Psoas muscle (tissue), 8 donors: ENCODE measurements around the gene LRRC56. TPM values are rescaled to one million over a fixed set of nuclear protein-coding genes. Genes with fewer than 3 reads are reported as not detected.

ENCODE experiments used
- ATAC-seq, 4 donors: fragments of 200-7000 bp; cut with Tn5 transposase; one replicate each; pipeline ENCODE4 v1.9.1; 2020; ENCODE audit warnings: moderate library complexity in 3 of 4, mild to moderate bottlenecking in 2 of 4
- DNase-seq, 2 donors: peaks; one replicate each; pipeline ENCODE4 v3.0.0-alpha.2; 2020
- H3K27ac ChIP-seq: fragments of 200-600 bp; one replicate; pipeline ENCODE4 v1.8.0; 2022
- H3K27me3 ChIP-seq, 3 donors: fragments of 200-600 bp in 1 of 3; one replicate each; pipeline versions ENCODE4 v1.6.1 to v1.8.0; 2013 to 2022; ENCODE audit warnings: low read length in 2 of 3, mild to moderate bottlenecking in 2 of 3, moderate library complexity in 1 of 3; ENCODE audit not compliant: insufficient read depth in 3 of 3
- H3K36me3 ChIP-seq, 2 donors: fragments of 200-600 bp in 1 of 2; one replicate each; pipeline versions ENCODE4 v1.6.1 to v1.8.0; 2013 to 2022; ENCODE audit warnings: low read depth in 1 of 2, mild to moderate bottlenecking in 1 of 2, moderate library complexity in 1 of 2; ENCODE audit not compliant: insufficient read depth in 1 of 2
- H3K4me1 ChIP-seq: fragments of 200-600 bp; one replicate; pipeline ENCODE4 v1.8.0; 2022
- H3K4me3 ChIP-seq: fragments of 200-600 bp; one replicate; pipeline ENCODE4 v1.8.0; 2022; ENCODE audit warnings: mild to moderate bottlenecking
- H3K9me3 ChIP-seq: fragments of 200-600 bp; one replicate; pipeline ENCODE4 v1.8.0; 2022
- CTCF ChIP-seq: fragments of 200-600 bp; IDR thresholded peaks from one replicate; pipeline ENCODE4 v1.8.0; 2022; ENCODE audit warnings: antibody characterized with exemption
- WGBS, 3 donors: extraction: QIAGEN DNeasy Blood & Tissue Kit; methylation state at CpG; one replicate each; pipeline versions ENCODE4 v1.1.6 to v1.1.7; 2013; 5-methylcytosine and 5-hydroxymethylcytosine counted together
- intact Hi-C, 2 donors: fragments of 100-400 bp; cut with DNase I; formaldehyde crosslinking; loops; one replicate each; pipeline versions ENCODE4 v1.11.0 to v1.14.2; 2022
- polyA plus RNA-seq, 3 donors: library from polyadenylated mRNA; stranded (reverse); fragments of 200-250 nt; gene quantifications; one replicate each; pipeline ENCODE4 v1.2.3, GENCODE V29; 2013
- total RNA-seq, 4 donors: library from RNA; stranded (reverse); fragmentation: NEBNext Ultra II Directional in 2 of 4; extraction: Animal tissue kit (Norgen Biotek cat#: 25700) in 2 of 4; gene quantifications; one replicate each; pipeline versions ENCODE4 v1.2.1 to v1.2.4, GENCODE V29; 2021 to 2023
- donor health status: healthy with polysubstance abuse.
- donor health status: DM: no; HTN: no; CAD: no; lungs with moderate emphysema.
- donor health status: Bipolar disorder and iron deficiency.
- donor health status: healthy.
- donor health status: DM: yes; HTN: yes; CAD: no.
- donor health status: DM: no; HTN: no; CAD: no.
- donor health status: DM: no; HTN: no; CAD: no.
- donor health status: DM: yes; HTN: yes; CAD: no.

LRRC56 gene
- total and polyA plus RNA-seq, 7 donors, result 0.30 to 0.84 (median 0.54) TPM; not detected in 1

- DNase-seq, result peak in 1 of 2 donors; percentile 6
- Histone ChIP-seq H3K4me1 (no peaks in the 10 kb centered on the region), H3K4me3 (no peak overlapping the region), H3K27ac (no peak overlapping the region), H3K27me3 (no peaks in the 10 kb centered on the region), H3K9me3 (no peaks in the 10 kb centered on the region), H3K36me3 (no peaks in the 10 kb centered on the region)
- no peak for ATAC-seq
- intact Hi-C loops, result no loop called here
- 81 to 84% (median 83%) methylated on average over 10 to 11 of the region's 11 CpGs for WGBS, 3 donors
- TF ChIP-seq CTCF, result no peak
Observed at GRCh38 chr11:545171-545570, 7.8 kb downstream of the LRRC56 start.

DNA sequence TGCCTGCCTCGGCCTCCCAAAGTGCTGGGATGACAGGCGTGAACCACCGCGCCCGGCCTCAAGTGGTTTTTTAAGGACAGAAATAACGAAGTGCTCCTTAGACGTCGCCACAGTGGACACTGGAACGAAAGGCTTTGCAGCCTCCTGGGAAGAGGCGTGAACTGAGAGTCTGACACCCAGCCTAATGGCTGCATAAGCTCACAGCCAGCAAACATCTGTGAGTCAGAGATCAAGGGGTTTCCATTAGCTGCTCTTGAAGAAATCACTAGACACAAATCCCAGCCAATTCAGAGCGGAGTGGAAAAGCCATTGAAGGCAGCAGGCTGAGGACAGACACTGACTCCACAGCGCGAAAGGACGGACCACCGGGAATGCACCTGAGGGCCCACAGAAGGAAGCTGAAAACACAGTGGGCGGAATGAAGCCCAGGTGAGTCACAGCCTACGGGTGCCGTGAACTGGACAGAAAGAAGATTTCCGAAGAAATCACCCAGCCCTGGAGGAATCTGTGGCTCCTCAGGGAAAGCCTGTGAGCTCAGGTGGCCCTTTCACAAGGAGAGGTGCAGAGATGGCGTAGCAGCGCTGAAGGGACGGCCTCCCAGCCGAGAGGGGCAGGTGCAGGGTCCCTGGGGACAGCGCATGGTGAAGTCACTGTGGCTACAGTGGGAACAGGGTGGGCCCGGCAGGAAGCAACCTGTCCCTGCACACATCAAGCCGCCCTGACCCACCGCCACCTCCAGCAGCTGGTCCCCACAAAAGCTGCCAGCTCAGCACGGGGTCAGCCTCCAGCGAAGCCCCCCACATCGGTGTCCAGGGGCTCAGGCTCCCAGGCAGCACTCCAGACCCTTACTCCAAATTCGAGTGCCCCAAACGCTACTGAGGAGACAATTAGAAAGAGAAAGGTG lies 11.6 kb downstream of the LRRC56 start:
- no peak overlapping the region for H3K27ac ChIP-seq
- no peaks in the 10 kb centered on the region for H3K9me3 ChIP-seq
- no peak overlapping the region for H3K4me3 ChIP-seq
- DNase-seq (peak in 1 of 2 donors; percentile 9), ATAC-seq (no peak)
- H3K36me3 ChIP-seq, result no peaks in the 10 kb centered on the region
- H3K4me1 ChIP-seq, result no peaks in the 10 kb centered on the region
- H3K27me3 ChIP-seq, result peaks cover 0 to 25% (median 7%) of the 10 kb centered on the region in 3 donors
- intact Hi-C loops, result no loop called here
- no peak for TF ChIP-seq CTCF
- 73 to 81% (median 76%) methylated on average over 30 to 32 of the region's 32 CpGs for WGBS, 3 donors

DNA sequence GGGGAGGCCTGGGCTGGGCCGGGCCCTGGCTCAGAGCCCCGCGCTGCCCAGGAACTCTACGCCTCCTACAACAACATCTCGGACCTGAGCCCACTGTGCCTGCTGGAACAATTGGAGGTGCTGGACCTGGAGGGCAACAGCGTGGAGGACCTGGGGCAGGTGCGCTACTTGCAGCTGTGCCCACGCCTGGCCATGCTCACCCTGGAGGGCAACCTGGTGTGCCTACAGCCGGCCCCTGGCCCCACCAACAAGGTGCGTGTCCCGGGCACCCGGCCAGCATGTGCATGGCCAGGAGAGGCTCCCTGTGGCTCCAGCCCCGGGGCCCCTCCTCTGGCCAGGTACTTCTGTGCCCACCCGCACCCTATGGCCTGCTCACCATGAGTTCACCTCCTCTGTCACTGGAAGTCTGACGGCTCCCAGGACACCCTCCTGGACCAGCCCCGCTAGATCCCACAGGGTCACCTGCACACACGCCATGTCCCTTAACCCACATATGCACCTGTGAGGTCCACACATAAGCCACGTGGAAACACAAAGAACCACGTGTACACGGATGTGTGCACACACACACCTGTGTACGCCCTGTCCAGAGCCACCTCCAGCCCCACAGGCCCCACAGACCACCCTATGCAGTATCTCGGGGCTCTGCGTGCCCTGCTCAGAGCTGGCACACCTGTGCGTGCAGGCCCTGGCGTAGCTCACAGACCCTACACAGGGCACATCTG lies 12.9 kb downstream of the LRRC56 start:
- intact Hi-C loops, result no loop called here
- Histone ChIP-seq H3K36me3 (no peaks in the 10 kb centered on the region), H3K27me3 (peaks cover 0 to 35% (median 13%) of the 10 kb centered on the region in 3 donors), H3K27ac (no peak overlapping the region), H3K4me3 (no peak overlapping the region), H3K9me3 (no peaks in the 10 kb centered on the region), H3K4me1 (peaks cover 5% of the 10 kb centered on the region)
- no peak for TF ChIP-seq CTCF
- DNase-seq (peak in 1 of 2 donors; percentile 16), ATAC-seq (no peak)
- WGBS, 3 donors, result 94 to 98% (median 95%) methylated on average over 25 of the region's 25 CpGs

- Histone ChIP-seq H3K4me3 (no peak overlapping the region), H3K27ac (no peak overlapping the region), H3K27me3 (peaks cover 0 to 41% (median 19%) of the 10 kb centered on the region in 3 donors), H3K9me3 (no peaks in the 10 kb centered on the region), H3K36me3 (no peaks in the 10 kb centered on the region), H3K4me1 (peaks cover 5% of the 10 kb centered on the region)
- ATAC-seq, result no peak
- intact Hi-C loops, result no loop called here
- TF ChIP-seq CTCF, result no peak
- DNase-seq, result peak in 1 of 2 donors; percentile 7
- 75 to 85% (median 82%) methylated on average over 3 to 5 of the region's 5 CpGs for WGBS, 3 donors
Observed at GRCh38 chr11:550746-551085, 13.4 kb downstream of the LRRC56 start.
